ENCODE results near the gene CALML3.
"Not testable (repeated sequence)": the region's sequence is repeated elsewhere in the genome, so short reads cannot be mapped to it uniquely, and the experiment has no call there.

CALML3 gene

DNA sequence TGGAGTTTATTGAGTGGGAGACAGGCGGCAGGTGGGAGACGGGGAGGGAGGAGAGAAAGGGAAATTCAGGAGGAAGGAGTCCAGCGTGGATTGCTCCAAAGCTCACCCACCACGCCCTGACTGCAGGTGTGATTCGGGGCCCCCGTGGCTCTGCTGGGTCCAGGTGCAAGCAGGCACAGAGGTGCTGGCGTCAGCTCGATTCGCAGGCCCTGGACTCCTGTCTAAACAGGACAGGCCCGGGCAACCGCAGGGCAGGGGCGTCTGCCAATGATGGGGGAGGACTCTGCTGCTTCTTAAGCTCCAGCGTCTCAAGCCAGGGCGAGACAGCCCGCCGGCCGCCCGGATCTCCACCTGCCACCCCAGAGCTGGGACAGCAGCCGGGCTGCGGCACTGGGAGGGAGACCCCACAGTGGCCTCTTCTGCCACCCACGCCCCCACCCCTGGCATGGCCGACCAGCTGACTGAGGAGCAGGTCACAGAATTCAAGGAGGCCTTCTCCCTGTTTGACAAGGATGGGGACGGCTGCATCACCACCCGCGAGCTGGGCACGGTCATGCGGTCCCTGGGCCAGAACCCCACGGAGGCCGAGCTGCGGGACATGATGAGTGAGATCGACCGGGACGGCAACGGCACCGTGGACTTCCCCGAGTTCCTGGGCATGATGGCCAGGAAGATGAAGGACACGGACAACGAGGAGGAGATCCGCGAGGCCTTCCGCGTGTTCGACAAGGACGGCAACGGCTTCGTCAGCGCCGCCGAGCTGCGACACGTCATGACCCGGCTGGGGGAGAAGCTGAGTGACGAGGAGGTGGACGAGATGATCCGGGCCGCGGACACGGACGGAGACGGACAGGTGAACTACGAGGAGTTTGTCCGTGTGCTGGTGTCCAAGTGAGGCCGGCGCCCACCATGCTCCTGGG, at the start of gene CALML3:
CALML3 (plus strand) TSS at position 321 of the 920 bp plus-strand sequence; CDS start at position 446, 125 bp downstream.
- DNase-seq (ENCODE audit: low read depth in 2 of 2): no peak

DNA sequence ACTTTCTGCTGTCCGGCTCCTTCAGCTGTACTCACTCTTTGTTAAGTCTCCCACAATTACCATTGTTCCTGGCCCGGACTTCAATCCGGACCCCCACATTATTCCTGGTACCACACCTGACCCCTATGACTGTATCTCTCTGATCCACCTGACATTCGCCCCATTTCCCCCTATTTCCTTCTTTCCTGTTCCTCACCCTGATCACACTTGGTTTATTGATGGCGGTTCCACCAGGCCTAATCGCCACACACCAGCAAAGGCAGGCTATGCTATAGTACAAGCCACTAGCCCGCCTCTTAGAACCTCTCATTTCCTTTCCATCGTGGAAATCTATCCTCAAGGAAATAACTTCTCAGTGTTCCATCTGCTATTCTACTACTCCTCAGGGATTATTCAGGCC, 49.7 kb upstream of the CALML3 start:
- DNase-seq (ENCODE audit: low read depth in 2 of 2): not testable (repeated sequence)

DNA sequence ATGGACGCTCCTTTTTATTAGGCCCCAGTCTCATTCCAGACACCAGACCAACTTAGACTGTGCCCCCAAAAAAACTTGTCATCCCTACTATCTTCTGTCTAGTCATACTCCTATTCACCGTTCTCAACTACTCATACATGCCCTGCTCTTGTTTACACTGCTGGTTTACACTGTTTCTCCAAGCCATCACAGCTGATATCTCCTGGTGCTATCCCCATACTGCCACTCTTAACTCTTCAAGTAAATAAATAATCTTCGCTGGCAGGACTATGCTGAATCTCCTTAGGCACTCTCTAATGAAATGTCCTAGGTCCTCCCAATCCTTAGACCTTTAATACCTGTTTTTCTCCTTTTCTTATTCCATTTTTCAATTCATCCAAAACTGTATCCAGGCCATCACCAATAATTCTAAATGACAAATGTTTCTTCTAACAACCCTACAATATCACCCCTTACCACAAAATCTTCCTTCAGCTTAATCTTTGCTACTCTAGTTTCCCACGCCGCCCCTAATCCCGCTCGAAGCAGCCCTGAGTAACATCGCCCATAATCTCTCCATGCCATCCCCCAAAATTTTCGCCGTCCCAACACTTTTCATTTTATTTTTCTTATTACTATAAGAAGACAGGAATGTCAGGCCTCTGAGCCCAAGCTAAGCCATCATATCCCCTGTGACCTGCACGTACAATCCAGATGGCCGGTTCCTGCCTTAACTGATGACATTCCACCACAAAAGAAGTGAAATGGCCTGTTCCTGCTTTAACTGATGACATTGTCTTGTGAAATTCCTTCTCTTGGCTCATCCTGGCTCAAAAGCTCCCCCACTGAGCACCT, 48.6 kb upstream of the CALML3 start:
- not testable (repeated sequence) for DNase-seq (ENCODE audit: low read depth in 2 of 2)

DNA sequence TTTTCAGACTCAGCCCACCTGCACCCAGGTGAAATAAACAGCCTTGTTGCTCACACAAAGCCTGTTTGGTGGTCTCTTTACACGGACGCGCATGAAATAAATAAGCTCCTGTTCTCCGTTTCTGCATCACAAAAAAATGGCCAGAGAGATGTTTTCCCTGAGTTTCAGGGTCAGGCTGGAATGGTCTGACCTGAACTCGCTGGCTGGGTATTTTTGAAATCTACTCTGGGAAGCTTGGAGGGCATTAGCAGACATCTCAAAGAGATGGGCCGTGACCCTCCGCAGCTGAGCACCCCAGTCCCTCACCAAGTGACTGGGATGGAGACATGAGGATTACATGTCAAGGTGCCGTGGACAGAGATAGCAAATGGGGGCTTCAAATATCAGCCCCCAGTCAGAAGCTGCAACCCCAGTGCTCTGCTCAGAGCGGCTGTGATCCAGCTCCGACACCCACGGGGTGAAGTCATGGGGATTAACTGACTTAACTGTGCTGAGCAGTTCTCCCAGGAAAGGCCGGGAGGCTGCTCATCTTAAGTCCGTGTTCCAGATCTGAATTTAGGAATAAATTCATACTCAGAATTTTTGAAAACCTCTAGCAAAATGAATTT, 47.7 kb upstream of the CALML3 start:
- no peak for DNase-seq (ENCODE audit: low read depth in 2 of 2)

DNA sequence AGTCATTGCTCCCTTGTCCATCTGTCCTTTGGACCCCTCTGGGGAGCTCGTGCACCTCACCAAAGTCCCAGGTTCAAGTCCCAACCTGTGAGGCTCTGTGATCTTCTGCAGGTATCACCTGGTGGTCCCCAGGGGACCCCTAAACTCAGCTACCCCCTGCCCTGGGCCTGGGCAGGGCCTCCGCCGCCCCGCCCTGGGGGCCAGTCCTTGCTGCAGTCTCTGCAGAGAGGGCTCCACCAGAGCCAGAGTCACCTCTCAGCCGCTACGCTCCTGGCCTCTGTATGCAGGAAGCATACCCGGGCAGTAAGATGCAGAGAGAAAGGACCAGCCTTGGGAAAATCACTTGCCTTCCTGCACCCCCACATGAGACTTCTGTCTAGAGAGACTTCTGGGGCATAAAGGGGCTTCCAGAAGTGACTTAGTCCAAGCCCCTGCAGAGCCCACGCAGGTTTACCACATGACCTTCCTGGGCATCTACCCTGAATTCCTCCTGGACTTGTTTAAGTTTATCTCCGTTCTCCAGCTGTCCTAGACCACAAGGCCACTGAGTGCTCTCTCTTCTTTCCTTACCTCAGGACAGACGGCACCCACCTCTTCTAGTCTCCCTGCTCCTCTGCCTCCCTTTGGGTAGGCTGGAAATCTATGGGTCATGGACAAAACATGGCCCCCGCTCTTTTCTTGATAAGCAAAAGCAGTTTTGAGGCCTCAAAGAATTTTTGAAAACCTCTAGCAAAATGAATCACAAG, 46.6 kb upstream of the CALML3 start:
- no peak for DNase-seq (ENCODE audit: low read depth in 2 of 2)

DNA sequence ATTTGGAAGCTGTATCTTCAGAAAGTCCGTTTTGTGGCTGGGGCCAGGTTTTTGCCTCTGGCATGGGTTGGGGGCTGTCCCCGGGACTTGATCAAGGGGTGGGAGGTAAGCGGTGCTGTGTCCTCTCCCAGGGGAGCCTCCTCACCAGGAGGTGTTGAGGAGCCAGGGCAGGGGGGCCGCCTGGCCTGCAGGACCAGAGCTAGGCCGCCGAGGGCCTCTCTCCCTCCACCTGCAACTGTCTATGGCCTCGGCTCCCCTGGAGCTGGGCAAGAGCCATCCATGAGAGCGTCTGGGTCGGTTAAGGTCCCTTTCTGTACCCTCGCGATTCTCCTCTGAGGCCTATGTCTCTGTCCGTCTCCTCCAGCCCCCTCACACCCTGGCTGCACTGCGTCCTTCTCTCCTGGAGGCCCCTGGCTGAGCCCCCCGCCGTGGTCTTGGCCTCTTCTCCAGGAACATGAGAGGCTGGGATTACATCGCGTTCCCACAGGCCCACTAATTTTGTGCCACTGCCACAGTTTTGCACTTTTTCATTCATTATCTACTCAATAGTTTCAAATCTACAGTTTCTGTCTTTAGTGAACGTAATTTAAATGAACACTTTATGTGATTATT, 46.0 kb upstream of the CALML3 start:
- DNase-seq (ENCODE audit: low read depth in 2 of 2): no peak

DNA sequence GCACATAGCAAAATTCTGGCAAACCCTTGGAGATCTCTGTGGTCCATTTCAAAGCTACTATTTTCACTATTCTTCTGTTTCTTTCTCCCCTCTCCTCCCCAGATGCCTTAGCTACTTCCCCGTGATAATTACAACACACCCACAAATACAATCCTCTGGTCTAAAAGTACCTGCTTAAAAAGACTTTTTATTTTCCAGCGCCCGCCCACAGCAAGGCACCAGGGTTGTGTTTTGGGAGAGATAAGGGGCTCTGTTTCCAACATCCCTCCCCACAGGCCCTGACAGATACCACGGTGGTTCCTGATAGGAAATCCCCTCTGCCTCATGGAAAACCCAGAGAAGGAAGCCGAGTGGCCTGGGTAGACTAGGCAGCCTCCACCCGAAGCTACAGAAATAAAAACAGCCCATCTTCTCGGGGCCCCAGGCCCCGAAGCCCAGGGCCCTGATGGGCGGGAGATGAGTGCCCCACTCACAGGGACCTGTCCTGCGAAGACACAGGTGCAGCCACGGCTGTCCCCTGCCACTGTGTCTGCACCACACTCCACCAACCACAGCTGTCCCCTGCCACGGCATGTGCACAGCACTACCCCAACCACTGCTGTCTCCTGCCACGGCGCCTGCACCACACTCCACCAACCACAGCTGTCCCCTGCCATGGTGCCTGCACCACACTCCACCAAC, 45.1 kb upstream of the CALML3 start:
- DNase-seq (ENCODE audit: low read depth in 2 of 2): no peak

DNA sequence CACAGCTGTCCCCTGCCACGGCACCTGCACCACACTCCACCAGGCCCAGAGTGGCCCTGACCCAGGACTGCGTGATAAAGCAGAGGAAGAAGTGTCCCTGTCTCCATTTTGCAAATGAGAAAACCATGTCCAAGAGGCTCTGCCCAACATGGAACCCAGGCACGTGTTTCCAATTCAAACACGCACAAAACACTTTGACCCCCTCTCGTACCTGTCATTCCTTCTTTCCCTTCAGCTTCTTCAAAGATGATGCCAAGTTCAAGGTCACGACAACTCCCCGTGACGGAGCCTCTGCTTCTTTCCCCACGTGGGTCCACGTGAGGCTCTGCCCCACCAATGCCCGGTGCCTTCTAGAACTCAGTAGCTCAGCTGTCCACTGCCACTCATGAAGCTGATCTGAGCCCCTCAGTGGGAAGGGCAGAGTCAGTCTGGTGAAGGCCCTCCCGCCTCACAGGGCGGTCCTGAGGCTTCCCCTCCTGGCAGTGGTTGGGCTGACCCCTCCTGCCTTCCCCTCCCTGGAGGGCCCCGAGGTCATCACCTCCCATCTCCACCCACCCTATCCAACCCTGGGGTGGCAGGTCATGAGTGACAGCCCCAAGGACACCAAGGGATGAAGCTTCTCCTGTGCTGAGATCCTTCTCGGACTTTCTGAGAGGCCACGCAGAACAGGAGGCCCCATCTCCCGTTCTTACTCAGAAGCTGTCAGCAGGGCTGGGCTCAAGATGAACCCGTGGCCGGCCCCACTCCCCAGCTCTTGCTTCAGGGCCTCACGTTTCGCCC, 44.4 kb upstream of the CALML3 start:
- no peak for DNase-seq (ENCODE audit: low read depth in 2 of 2)

DNA sequence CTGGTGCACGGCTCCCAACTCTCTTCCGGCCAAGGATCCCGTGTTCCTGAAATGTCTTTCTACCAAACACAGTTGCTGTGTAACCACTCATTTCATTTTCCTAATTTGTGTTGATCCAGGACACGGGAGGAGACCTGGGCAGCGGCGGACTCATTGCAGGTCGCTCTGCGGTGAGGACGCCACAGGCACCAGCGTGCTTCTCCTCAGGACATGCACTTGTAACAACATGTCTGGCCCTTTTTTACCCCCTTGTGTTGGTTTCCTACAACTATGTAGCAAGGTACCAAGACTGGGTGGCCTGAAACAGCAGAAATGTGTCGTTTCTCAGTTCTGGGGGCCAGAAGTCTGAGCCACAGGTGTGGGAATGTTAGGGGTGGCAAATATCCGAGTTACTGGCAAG, 43.6 kb upstream of the CALML3 start:
- no peak for DNase-seq (ENCODE audit: low read depth in 2 of 2)

DNA sequence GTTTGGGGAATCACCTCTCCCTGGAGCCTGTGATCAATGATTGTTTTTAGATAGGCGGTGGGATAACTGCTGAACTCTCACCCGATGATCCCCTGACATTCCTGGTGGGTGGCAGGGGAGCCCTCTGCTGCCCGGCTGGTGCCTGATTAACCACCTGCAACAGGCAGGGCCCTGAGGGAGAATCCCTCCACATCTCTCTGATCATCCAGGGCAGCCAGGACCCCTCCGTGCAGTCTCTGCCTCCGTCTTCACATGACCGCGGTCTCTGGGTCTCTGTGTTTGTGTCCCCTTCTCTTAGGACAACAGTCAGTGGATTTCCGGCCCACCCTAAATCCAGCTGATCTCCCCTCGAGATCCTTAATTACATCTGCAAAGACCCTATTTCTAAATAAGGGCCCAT, 42.7 kb upstream of the CALML3 start:
- DNase-seq (ENCODE audit: low read depth in 2 of 2): no peak

DNA sequence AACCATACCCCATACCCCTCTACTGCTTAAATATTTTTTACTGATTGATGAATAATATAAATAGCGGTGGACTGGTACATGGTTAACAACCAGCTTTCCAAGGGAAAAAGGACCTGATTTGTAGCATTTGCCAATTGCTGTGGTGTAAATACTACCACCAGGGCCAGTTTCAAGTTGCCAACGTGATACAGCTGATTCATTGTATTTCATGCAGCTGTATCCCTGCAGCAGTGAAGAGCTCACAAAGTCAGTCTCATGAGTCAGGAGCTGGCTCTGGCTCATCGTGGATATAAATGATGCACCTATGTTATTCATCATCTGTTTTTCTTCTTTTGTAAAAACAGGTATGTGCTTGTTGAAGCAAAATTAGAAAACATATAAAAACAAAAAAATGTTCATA, 40.6 kb upstream of the CALML3 start:
- no peak for DNase-seq (ENCODE audit: low read depth in 2 of 2)

DNA sequence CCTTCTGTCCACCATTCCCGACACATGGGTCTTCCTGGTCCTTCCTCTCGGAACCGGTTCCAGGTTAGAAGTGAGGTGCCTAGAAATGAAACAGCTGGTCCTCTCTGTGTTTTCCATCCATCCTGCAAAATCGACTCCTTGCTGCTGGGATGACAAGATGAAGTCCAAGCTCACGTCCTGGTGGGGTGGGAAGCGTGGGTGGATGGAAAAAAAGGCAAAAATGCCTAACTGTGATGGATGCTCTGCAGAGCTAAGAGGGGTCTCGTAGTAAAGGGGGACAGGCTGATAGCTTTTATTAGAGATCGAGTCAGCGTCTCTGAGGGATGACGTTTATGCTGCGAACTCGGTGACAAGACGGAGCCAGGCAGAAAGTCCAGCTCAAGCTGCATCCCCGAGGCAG, 39.5 kb upstream of the CALML3 start:
- no peak for DNase-seq (ENCODE audit: low read depth in 2 of 2)

DNA sequence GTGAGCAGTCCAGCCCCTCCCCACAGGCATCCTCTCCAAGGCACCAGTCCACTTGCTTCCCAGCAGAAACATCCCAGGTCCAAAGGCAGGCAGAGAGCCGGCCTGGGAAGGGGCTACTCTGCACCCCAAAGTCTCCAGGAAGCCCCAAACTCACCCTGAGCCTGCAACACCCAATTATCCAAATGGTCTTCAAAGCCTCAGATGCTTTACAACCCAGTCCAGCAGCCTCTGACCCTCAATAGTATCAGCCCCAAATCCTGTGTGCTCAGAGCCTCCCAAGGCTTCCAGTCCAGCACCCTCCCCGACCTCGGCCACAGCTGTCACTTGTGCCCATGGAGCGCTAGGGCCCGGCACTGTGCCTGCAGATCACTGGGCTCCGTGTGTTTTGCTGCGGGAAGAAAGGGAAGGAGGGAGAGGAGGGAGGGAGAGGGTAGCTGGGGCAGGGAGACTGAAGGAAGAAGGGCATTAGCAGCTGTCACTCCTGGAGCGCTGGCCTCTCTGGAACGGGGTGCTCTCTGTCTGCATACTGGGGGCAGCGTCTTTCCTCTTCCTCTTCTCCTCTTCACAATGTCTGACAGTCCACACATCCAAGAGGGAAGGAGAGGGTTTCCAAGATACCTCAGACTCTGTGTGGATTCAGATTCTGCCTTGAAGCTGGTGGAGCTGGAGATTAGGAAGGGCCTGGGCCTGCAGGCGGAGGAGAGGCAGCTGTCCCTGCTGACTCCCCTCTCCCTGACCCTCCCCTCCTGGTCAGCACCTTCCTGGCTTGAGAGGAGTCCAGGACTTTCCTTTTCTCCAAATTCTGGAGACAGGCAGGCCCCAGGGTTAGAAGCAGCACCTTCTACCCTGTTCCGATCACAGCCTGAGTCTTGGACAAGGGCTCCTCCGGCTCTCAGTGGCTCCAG, 38.6 kb upstream of the CALML3 start:
- no peak for DNase-seq (ENCODE audit: low read depth in 2 of 2)

DNA sequence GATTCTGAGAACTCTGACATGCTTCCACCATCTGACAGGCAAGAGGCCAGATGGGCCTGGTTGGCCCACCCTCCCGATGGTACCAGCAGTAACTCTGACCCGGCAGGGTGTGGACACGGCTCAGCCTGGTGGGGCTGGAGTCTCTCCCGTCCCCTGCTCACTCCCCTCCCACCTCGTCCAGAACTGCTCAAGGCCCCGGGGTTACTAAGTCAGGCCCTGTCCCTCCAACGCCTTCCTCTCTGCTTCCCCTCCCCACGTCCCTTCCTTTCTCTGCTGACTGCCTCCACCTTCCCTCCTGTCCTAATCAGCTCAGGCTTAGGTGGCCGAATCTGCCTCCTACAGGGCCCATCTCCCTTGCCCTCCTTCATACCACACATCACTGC, 37.9 kb upstream of the CALML3 start:
- DNase-seq (ENCODE audit: low read depth in 2 of 2): no peak

DNA sequence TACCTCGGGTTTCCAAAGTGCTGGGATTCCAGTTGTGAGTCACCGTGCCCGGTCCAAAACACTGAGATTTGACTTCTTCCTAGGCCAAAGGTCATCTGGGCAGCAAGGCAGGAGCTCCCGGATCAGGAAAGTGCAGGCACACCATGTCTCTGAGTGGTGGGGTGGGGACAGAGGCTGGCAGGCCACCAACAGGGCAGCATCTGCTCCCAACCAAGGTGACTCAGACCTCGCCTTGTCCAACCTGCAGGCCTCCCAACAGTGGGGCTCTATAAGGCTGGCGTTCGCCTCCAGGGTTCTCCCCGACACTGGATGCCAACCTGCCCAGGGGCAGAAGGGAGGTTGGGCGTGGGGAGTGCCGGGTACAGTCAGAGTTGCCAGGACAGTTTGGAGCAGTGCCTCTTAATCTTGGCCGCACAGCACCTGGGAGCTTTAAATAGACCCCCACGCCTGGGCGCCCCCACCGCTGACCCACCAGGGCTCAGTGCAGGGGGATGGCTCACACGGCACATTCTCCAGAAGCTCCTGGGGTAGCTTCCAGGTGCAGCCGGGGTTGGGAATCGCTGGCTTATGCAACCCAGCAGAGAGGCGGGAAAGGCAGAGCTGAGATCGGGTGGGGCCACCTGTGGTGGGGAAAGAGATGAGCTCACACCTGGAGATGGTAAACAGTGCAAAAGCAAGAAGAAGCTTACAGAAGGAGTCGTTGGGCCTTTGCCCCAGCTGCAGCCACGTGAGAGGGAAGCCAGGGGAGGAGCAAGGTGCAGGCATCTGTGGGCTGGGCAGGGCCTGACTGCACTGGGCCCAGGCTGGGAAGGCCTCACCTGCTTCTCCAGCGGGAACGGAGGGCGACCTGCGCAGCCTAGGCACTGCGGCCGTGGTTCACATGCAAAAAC, 36.2 kb upstream of the CALML3 start:
- no peak for DNase-seq (ENCODE audit: low read depth in 2 of 2)

DNA sequence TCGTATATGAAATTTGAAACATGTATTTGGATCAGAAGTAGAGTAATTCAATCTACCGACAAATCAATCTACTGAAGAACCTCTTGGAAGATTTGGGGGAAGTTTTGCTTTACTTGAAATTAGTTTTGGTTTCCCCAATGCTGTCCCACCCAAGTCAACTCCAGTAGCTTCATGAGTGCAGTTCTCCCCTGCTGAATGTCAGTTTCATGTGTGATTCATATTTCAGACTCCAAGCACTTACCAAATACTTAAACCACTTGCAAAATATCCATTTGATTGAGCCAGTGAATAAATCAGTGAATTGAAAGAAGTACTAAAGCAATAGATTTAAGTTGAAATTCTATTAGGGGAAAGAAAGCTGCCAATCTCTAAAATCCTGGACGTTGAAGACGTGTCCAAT, 34.7 kb upstream of the CALML3 start:
- no peak for DNase-seq (ENCODE audit: low read depth in 2 of 2)

DNA sequence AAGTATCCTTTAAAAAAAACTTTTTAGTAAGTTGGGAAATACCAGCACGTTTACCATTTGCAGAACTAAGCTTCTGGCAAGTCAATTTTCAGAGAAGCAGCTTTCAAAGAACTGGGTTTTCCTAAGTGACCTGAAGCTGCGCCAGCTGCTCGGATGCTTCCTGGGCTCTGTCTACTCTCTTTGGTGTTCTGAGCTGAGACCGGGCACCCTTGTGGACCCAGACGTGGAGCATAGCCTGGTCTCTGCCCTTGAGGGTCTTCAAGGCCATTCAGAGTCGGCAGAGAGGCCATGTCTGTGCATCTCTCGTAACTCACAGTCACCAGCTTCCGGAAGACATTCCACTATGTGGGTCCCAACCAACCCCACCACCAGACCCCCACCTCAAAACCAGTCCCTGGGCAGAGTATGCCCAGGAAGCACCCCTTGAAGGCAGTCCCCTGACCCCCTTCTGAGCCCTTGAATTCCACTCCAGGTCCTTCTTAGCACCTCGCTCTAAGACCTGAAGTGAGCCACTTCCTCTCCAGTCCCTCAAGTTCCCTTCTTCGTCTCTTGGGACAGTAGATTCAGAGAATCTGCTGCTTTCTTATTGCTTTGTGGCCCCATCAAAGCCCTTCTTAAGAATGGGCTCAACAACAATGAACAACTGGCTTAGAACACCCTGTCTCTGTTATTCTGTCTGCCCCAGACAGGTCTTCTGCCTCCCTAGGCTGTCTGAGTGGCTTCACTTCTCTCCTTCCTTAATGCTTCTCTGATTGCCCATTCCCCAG, 33.9 kb upstream of the CALML3 start:
- no peak for DNase-seq (ENCODE audit: low read depth in 2 of 2)
